Mesothelial cell of epicardium (in vitro differentiated cells): ENCODE measurements around the gene MCF2L. TPM values are rescaled to one million over a fixed set of nuclear protein-coding genes. Genes with fewer than 3 reads are reported as not detected.

Experiments used
- DNase-seq, 2 experiments: peaks; one replicate each; pipeline ENCODE4 v3.0.0; 2021; ENCODE audit warnings: low spot score in 2 of 2; ENCODE audit not compliant: unreplicated experiment in 2 of 2
- H3K27ac Mint-ChIP-seq: 2 replicates; pipeline ENCODE4 v1.8.0; 2021; ENCODE audit warnings: mixed read lengths
- H3K27me3 Mint-ChIP-seq: 2 replicates; pipeline ENCODE4 v1.8.0; 2021; ENCODE audit warnings: low read depth, mixed read lengths
- H3K36me3 Mint-ChIP-seq: 2 replicates; pipeline ENCODE4 v1.8.0; 2021; ENCODE audit warnings: mixed read lengths
- H3K4me1 Mint-ChIP-seq: 2 replicates; pipeline ENCODE4 v1.8.0; 2021; ENCODE audit warnings: mixed read lengths
- H3K4me3 Mint-ChIP-seq: 2 replicates; pipeline ENCODE4 v1.8.0; 2021; ENCODE audit warnings: mild to moderate bottlenecking, moderate library complexity, mixed read lengths
- H3K9me3 Mint-ChIP-seq: 2 replicates; pipeline ENCODE4 v1.8.0; 2021; ENCODE audit warnings: mixed read lengths
- total RNA-seq: library from RNA; stranded (reverse); gene quantifications from 3 replicates; pipeline ENCODE4 v1.2.1, GENCODE V29; 2021
- TF ChIP-seq, protein P1 (sequence below): fragments of 200-600 bp; sonication (generic); IDR thresholded peaks from one replicate; pipeline ENCODE4 v1.5.0; 2021; ENCODE audit warnings: antibody characterized with exemption; ENCODE audit not compliant: unreplicated experiment

Gene MCF2L
- total RNA-seq, 1 donor from 2014 or later, result 36.6 TPM

DNA sequence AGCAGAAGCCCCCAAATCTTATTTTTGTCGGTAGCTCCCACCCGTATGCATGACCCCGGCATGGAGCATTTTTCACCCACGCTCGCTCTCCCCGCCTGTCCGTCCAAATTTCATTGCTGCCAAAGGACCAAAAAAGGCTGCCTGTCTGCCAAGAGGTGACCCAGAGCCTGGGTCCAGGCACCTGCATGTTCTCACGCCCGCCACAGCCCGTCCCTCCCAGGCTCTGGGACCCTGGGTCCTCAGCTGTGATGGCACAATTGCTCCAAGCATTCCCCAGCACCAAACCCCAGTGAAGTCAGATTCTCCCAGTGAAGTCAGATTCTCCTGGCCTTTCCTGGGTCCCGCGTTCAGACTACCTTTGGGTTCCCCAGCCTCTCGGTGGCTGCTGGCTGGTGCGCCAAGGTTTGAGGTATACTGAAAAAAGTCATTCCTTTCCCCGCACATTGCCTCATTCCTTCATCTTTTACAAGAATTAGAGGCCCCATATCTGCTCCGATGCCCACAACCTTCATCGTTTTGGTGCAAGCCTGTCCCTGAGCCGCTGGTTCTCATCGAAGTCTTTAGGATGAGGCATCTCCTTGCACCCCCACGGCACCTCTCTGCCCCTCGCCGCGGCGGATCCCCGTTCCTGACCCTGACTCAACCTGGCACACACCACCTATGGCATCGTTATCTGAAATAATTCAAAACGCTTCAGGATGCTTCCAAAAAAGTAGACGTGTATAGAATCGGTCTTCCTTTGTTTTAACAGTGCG lies 77.3 kb downstream of the MCF2L start:
- DNase-seq, result no peak
- peaks cover 15% of the 10 kb centered on the region for H3K27me3 Mint-ChIP-seq
- no peak overlapping the region for H3K27ac Mint-ChIP-seq
- no peaks in the 10 kb centered on the region for H3K9me3 Mint-ChIP-seq
- no peaks in the 10 kb centered on the region for H3K4me1 Mint-ChIP-seq
- TF ChIP-seq, protein P1, sequence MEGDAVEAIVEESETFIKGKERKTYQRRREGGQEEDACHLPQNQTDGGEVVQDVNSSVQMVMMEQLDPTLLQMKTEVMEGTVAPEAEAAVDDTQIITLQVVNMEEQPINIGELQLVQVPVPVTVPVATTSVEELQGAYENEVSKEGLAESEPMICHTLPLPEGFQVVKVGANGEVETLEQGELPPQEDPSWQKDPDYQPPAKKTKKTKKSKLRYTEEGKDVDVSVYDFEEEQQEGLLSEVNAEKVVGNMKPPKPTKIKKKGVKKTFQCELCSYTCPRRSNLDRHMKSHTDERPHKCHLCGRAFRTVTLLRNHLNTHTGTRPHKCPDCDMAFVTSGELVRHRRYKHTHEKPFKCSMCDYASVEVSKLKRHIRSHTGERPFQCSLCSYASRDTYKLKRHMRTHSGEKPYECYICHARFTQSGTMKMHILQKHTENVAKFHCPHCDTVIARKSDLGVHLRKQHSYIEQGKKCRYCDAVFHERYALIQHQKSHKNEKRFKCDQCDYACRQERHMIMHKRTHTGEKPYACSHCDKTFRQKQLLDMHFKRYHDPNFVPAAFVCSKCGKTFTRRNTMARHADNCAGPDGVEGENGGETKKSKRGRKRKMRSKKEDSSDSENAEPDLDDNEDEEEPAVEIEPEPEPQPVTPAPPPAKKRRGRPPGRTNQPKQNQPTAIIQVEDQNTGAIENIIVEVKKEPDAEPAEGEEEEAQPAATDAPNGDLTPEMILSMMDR, result no peak
- H3K4me3 Mint-ChIP-seq, result no peak overlapping the region
- peaks cover 6% of the 10 kb centered on the region for H3K36me3 Mint-ChIP-seq

DNA sequence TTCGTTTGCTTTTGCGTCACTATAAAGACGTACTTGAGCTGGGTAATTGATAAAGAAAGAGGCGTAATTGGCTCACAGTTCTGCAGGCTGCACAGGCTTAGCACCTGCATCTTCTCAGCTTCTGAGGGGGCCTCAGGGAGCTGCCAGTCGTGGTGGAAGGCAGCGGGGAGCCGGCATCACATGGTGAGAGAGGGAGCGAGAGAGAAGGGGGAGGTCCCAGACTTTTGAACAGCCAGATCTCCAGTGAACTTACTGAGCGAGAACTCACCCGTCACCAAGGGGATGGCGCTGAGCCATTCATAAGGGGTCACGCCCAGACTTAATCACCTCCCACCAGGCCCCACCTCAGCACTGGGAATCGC lies 77.8 kb downstream of the MCF2L start:
- Mint-ChIP-seq H3K4me3 (no peak overlapping the region), H3K27ac (no peak overlapping the region), H3K9me3 (no peaks in the 10 kb centered on the region), H3K27me3 (peaks cover 21% of the 10 kb centered on the region), H3K4me1 (no peaks in the 10 kb centered on the region), H3K36me3 (peaks cover 6% of the 10 kb centered on the region)
- no peak for DNase-seq
- TF ChIP-seq, protein P1, result no peak

DNA sequence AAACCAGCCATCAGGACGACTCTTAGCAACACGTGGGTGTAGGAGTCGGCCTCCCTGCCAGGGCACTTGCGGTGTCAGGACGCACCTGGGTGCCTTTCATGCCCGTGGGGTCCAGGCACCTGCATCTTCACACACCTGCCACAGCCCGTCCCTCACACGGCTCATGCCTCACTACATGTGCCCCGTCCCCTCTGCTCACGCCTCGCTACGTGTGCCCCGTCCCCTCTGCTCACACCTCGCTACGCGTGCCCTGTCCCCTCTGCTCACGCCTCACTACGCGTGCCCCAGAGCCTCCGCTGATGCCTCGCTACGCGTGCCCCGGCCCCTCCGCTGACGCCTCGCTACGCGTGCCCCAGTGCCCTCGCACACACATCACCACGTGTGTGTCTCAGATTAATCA lies 78.6 kb downstream of the MCF2L start:
- Mint-ChIP-seq H3K4me1 (no peaks in the 10 kb centered on the region), H3K36me3 (peaks cover 6% of the 10 kb centered on the region), H3K9me3 (no peaks in the 10 kb centered on the region), H3K4me3 (no peak overlapping the region), H3K27me3 (peaks cover 22% of the 10 kb centered on the region), H3K27ac (no peak overlapping the region)
- DNase-seq, result no peak
- TF ChIP-seq, protein P1, result no peak

DNA sequence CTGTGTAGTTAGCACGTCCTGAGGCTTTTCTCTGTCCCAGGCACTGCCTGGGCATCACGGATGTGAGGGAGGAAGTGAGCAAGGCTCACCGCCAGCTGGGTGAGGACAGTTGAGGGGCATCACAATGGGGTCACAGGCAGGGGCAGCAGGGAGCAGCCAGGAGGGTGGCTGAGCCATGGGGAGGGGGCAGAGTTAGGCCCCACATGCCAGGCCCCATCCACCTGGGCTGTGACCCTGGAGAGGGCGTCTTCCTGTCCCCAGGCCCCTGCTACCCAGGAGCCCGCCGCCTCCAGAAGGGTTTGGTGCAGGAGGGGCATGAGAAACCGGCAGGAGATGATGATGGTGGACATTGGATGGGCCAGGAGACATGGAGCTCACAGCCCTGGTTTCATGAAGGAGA lies 79.8 kb downstream of the MCF2L start:
- Mint-ChIP-seq H3K9me3 (no peaks in the 10 kb centered on the region), H3K36me3 (peaks cover 6% of the 10 kb centered on the region), H3K4me1 (no peaks in the 10 kb centered on the region), H3K27ac (no peak overlapping the region), H3K27me3 (peaks cover 25% of the 10 kb centered on the region), H3K4me3 (no peak overlapping the region)
- TF ChIP-seq, protein P1, result no peak
- peak in 1 of 2 experiments; percentile 12 for DNase-seq

DNA sequence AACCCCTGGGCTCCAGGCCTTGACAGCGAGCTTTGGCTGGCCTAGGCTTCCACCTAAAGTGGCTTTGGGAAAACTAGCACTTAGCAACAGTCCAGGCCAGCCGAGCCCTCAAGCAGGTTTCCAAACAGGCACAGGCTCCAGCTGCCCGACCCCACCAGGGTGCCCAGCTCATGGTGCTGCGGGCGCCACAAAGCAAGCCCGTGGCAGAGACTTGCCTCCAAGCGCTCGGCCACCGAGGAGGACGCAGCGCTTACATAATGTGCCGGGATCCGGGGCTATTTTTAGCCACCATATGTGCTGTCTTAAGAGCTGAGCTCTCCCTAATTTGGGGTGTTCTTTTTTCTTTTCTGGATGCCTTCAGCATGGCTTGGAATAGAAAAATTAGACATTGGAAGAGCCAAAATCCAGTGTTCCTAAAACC lies 80.5 kb downstream of the MCF2L start:
- H3K4me3 Mint-ChIP-seq, result no peak overlapping the region
- TF ChIP-seq, protein P1, result no peak
- peak in 1 of 2 experiments; percentile 11 for DNase-seq
- peaks cover 6% of the 10 kb centered on the region for H3K36me3 Mint-ChIP-seq
- no peaks in the 10 kb centered on the region for H3K9me3 Mint-ChIP-seq
- no peak overlapping the region for H3K27ac Mint-ChIP-seq
- H3K27me3 Mint-ChIP-seq, result peaks cover 25% of the 10 kb centered on the region
- no peaks in the 10 kb centered on the region for H3K4me1 Mint-ChIP-seq

DNA sequence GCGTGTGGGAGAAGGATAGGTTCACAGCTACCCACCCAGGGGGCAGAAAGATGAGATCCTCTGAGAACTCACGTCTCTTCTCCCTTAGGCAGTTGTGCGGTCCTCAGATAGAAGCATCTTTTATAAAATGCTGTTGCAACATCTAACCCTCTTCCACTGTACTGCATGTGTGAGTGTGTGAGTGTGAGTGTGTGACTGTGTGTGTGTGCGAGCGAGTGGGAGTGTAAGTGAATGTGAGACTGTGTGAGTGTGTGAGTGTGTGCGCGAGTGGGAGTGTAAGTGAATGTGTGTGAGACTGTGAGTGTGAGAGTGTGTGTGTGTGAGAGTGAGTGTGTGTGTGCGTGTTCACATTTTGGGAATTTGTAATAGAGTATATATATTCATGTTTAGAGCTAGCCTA lies 81.0 kb downstream of the MCF2L start:
- no peaks in the 10 kb centered on the region for H3K9me3 Mint-ChIP-seq
- no peak overlapping the region for H3K4me3 Mint-ChIP-seq
- peaks cover 6% of the 10 kb centered on the region for H3K36me3 Mint-ChIP-seq

More for the DNA sequence above, 81.0 kb downstream of the MCF2L start:
- H3K27ac Mint-ChIP-seq, result no peak overlapping the region
- TF ChIP-seq, protein P1, result no peak
- peak in 1 of 2 experiments; percentile 6 for DNase-seq
- H3K4me1 Mint-ChIP-seq, result no peaks in the 10 kb centered on the region
- peaks cover 25% of the 10 kb centered on the region for H3K27me3 Mint-ChIP-seq
